ENCODE data around the gene LIN9. TPM values are rescaled to one million over a fixed set of nuclear protein-coding genes. Genes with fewer than 3 reads are reported as not detected.

LIN9 gene
- total and polyA plus RNA-seq, 2 donors from 2014 or later: 0.73 to 2.7 TPM

GRCh38 chr1:226335661-226336060 lies 26.7 kb upstream of the LIN9 start:
- H3K4me1 ChIP-seq (ENCODE audit: control insufficient read depth in 2 of 3, insufficient read depth in 2 of 3, low read depth in 1 of 3, low read length in 3 of 3): no peaks in the 10 kb centered on the region
- FAIRE-seq: no peak
- no peak for TF ChIP-seq CTCF (IDR thresholded peaks at IDR 0.05; ENCODE audit: borderline replicate concordance, extremely low read depth, insufficient read depth)
- H3K9me3 ChIP-seq (ENCODE audit: control insufficient read depth in 2 of 3, insufficient read depth in 1 of 3, low read length in 3 of 3): no peaks in the 10 kb centered on the region
- H3K9ac ChIP-seq (ENCODE audit: low read length in 3 of 3): no peak overlapping the region
- no peak for DNase-seq
- no peak overlapping the region for H3K27ac ChIP-seq (ENCODE audit: low read depth in 2 of 2, low read length in 2 of 2)
- H3K36me3 ChIP-seq (ENCODE audit: control insufficient read depth in 2 of 3, insufficient read depth in 3 of 3, low read length in 3 of 3): no peaks in the 10 kb centered on the region
- no peak overlapping the region for H3K4me3 ChIP-seq (ENCODE audit: low read length in 3 of 3)
- intact Hi-C loops (cut with DNase I): no loop called here
- H3K27me3 ChIP-seq (ENCODE audit: control insufficient read depth, insufficient read depth, low read length): no peaks in the 10 kb centered on the region

- Histone ChIP-seq H3K4me3 (ENCODE audit: low read length in 3 of 3) (no peak overlapping the region), H3K27ac (ENCODE audit: low read depth in 2 of 2, low read length in 2 of 2) (no peak overlapping the region), H3K4me1 (ENCODE audit: control insufficient read depth in 2 of 3, insufficient read depth in 2 of 3, low read depth in 1 of 3, low read length in 3 of 3) (no peaks in the 10 kb centered on the region), H3K9me3 (ENCODE audit: control insufficient read depth in 2 of 3, insufficient read depth in 1 of 3, low read length in 3 of 3) (no peaks in the 10 kb centered on the region), H3K9ac (ENCODE audit: low read length in 3 of 3) (no peak overlapping the region), H3K27me3 (ENCODE audit: control insufficient read depth, insufficient read depth, low read length) (no peaks in the 10 kb centered on the region), H3K36me3 (ENCODE audit: control insufficient read depth in 2 of 3, insufficient read depth in 3 of 3, low read length in 3 of 3) (no peaks in the 10 kb centered on the region)
- intact Hi-C loops (cut with DNase I): no loop called here
- TF ChIP-seq CTCF (IDR thresholded peaks at IDR 0.05; ENCODE audit: borderline replicate concordance, extremely low read depth, insufficient read depth): no peak
- no peak for DNase-seq
- FAIRE-seq: no peak
These were observed 24.0 kb upstream of the LIN9 start for GRCh38 chr1:226332947-226333346.

DNA sequence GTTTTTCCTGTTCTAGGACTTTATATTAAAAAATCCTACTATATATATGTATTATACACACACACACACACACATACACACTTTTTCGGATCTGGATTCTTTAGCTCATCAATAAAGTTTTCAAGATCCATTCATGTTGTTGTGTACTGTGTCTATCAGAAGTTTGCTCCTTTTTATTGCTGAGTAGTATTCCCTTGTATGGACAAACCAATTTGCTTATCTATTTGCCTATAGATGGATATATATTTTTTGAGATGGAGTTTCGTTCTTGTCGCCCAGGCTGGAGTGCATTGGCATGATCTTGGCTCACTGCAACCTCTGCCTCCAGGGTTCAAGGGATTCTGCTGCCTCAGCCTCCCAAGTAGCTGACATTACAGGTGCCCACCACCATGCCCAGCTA lies 20.3 kb upstream of the LIN9 start:
- H3K9ac ChIP-seq (ENCODE audit: low read length in 3 of 3): no peak overlapping the region
- DNase-seq (no peak), FAIRE-seq (no peak)
- no peaks in the 10 kb centered on the region for H3K36me3 ChIP-seq (ENCODE audit: control insufficient read depth in 2 of 3, insufficient read depth in 3 of 3, low read length in 3 of 3)
- no peak overlapping the region for H3K4me3 ChIP-seq (ENCODE audit: low read length in 3 of 3)
- H3K27me3 ChIP-seq (ENCODE audit: control insufficient read depth, insufficient read depth, low read length): no peaks in the 10 kb centered on the region
- intact Hi-C loops (cut with DNase I): no loop called here
- no peaks in the 10 kb centered on the region for H3K4me1 ChIP-seq (ENCODE audit: control insufficient read depth in 2 of 3, insufficient read depth in 2 of 3, low read depth in 1 of 3, low read length in 3 of 3)
- no peaks in the 10 kb centered on the region for H3K9me3 ChIP-seq (ENCODE audit: control insufficient read depth in 2 of 3, insufficient read depth in 1 of 3, low read length in 3 of 3)
- no peak for TF ChIP-seq CTCF (IDR thresholded peaks at IDR 0.05; ENCODE audit: borderline replicate concordance, extremely low read depth, insufficient read depth)
- H3K27ac ChIP-seq (ENCODE audit: low read depth in 2 of 2, low read length in 2 of 2): no peak overlapping the region

GRCh38 chr1:226327761-226328162 lies 18.8 kb upstream of the LIN9 start:
- no peak for FAIRE-seq
- H3K36me3 ChIP-seq (ENCODE audit: control insufficient read depth in 2 of 3, insufficient read depth in 3 of 3, low read length in 3 of 3): no peaks in the 10 kb centered on the region
- no peak for TF ChIP-seq CTCF (IDR thresholded peaks at IDR 0.05; ENCODE audit: borderline replicate concordance, extremely low read depth, insufficient read depth)
- DNase-seq: peak in 3 of 5 donors; percentile 20 to 62 (median 56)
- H3K9me3 ChIP-seq (ENCODE audit: control insufficient read depth in 2 of 3, insufficient read depth in 1 of 3, low read length in 3 of 3): no peaks in the 10 kb centered on the region
- intact Hi-C loops (cut with DNase I): no loop called here
- H3K27ac ChIP-seq (ENCODE audit: low read depth in 2 of 2, low read length in 2 of 2): no peak overlapping the region
- H3K9ac ChIP-seq (ENCODE audit: low read length in 3 of 3): no peak overlapping the region
- no peak overlapping the region for H3K4me3 ChIP-seq (ENCODE audit: low read length in 3 of 3)
- no peaks in the 10 kb centered on the region for H3K4me1 ChIP-seq (ENCODE audit: control insufficient read depth in 2 of 3, insufficient read depth in 2 of 3, low read depth in 1 of 3, low read length in 3 of 3)
- no peaks in the 10 kb centered on the region for H3K27me3 ChIP-seq (ENCODE audit: control insufficient read depth, insufficient read depth, low read length)
